Panc1 (cell line): ENCODE results near the gene SRPK1. TPM values are rescaled to one million over a fixed set of nuclear protein-coding genes. Genes with fewer than 3 reads are reported as not detected.

Experiments
- ATAC-seq: fragments of 200-7000 bp; cut with Tn5 transposase; 2 replicates; pipeline ENCODE4 v1.9.1; 2020; ENCODE audit warnings: mild to moderate bottlenecking, moderate library complexity
- BruUV-seq: library from RNA; stranded (reverse); fragments of 400-500 nt; replicated peaks from 2 replicates; lab custom pipeline; 2021; lab: Mats Ljungman, UMichigan
- CTCF ChIA-PET: fragments of 300-600 bp; sonication (Branson Sonifier 250); formaldehyde crosslinking; loops from one replicate; lab custom pipeline; 2022; ENCODE audit warnings: antibody characterized with exemption; lab: Charles Lee
- POLR2A ChIA-PET: fragments of 300-600 bp; sonication (Branson Sonifier 250); formaldehyde crosslinking; loops from one replicate; lab custom pipeline; 2022; ENCODE audit warnings: antibody characterized with exemption; lab: Charles Lee
- DNase-seq: peaks from one replicate; pipeline ENCODE4 v3.0.0-alpha.2; 2010; ENCODE audit warnings: low read depth, low spot score
- H3K27ac ChIP-seq: 2 replicates; pipeline ENCODE4 v1.5.1; 2011; ENCODE audit warnings: mild to moderate bottlenecking, low read length, inconsistent platforms
- H3K27me3 ChIP-seq: fragments of 200-500 bp; sonication (Bioruptor generic); 2 replicates; pipeline ENCODE4 v1.6.0; 2014; ENCODE audit warnings: low read length, inconsistent platforms; ENCODE audit not compliant: control insufficient read depth, insufficient read depth
- H3K36me3 ChIP-seq: fragments of 200-500 bp; sonication (Bioruptor generic); 2 replicates; pipeline ENCODE4 v1.5.1; 2014; ENCODE audit warnings: inconsistent platforms, mild to moderate bottlenecking, low read length, moderate library complexity; ENCODE audit not compliant: control insufficient read depth, insufficient read depth
- H3K4me1 ChIP-seq: 2 replicates; pipeline ENCODE4 v1.5.1; 2011; ENCODE audit warnings: inconsistent platforms, mild to moderate bottlenecking, low read length, moderate library complexity; ENCODE audit not compliant: control insufficient read depth, insufficient read depth
- H3K4me3 ChIP-seq, 2 experiments: 2 replicates each; pipeline ENCODE4 v1.5.1; 2011 to 2012; ENCODE audit warnings: low read depth in 2 of 2, low read length in 2 of 2, mild to moderate bottlenecking in 2 of 2, inconsistent platforms in 1 of 2, moderate library complexity in 1 of 2
- H3K9me3 ChIP-seq: fragments of 200-500 bp; sonication (Bioruptor generic); 2 replicates; pipeline ENCODE4 v1.5.1; 2014; ENCODE audit warnings: low read depth, mild to moderate bottlenecking, inconsistent platforms, low read length, moderate library complexity; ENCODE audit not compliant: control insufficient read depth, insufficient read depth
- POLR2AphosphoS5 ChIP-seq: IDR thresholded peaks from 2 replicates; pipeline ENCODE4 v1.6.1; 2012; ENCODE audit warnings: mild to moderate bottlenecking, low read depth, low read length, moderate library complexity
- SIN3A ChIP-seq: IDR thresholded peaks from 2 replicates; pipeline ENCODE4 v1.6.1; 2012; ENCODE audit warnings: low read depth, mild to moderate bottlenecking, low read length, moderate library complexity, borderline replicate concordance; ENCODE audit not compliant: insufficient read depth
- TCF7L2 ChIP-seq: IDR thresholded peaks from 2 replicates; pipeline ENCODE4 v1.6.1; 2011; ENCODE audit warnings: mild to moderate bottlenecking, low read depth, low read length, inconsistent platforms
- in situ Hi-C: cut with HindIII; loops from 2 replicates; pipeline ENCODE4 v1.10.0; 2016; ENCODE audit warnings: low sequenced_read_pairs, low pct_unique_long_range_greater_than_20kb
- intact Hi-C: fragments of 100-400 bp; cut with micrococcal nuclease; formaldehyde crosslinking; loops from one replicate; pipeline ENCODE4 v1.10.0; 2022; ENCODE audit not compliant: unreplicated experiment
- total RNA-seq: library from RNA; stranded (reverse); gene quantifications from one replicate; pipeline ENCODE4 v1.2.1, GENCODE V29; 2021; ENCODE audit not compliant: unreplicated experiment
- TF ChIP-seq, protein P1 (sequence below), 2 experiments: IDR thresholded peaks; 2 replicates each; pipeline ENCODE4 v1.6.1; 2011 to 2012; ENCODE audit warnings: low read depth in 2 of 2, control low read depth in 1 of 2, low read length in 1 of 2, mild to moderate bottlenecking in 1 of 2, moderate library complexity in 1 of 2; ENCODE audit not compliant: insufficient read depth in 1 of 2
- TF ChIP-seq, protein P2 (sequence below): fragments of 450-650 bp; IDR thresholded peaks from 2 replicates; pipeline ENCODE4 v1.5.1; 2017; ENCODE audit warnings: mild to moderate bottlenecking

SRPK1 gene
- total RNA-seq, 1 experiment from 2014 or later: 68.3 TPM

DNA sequence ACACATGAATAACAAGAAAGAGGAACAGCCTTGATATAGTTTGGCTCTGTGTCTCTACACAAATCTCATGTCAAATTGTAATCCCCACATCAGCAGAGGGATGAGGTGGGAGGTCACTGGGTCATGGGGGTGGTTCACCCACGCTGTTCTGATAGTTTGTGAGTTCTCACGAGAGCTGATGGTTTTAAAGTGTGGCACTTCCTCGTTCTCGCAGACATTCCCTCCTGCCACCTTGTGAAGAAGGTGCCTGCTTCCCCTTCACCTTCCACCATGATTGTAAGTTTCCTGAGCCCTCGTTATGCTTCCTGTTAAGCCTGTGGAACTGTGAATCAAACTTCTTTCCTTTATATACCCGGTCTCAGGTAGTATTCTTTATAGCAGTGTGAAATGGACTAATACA is 13.1 kb downstream of the SRPK1 start:
- intact Hi-C loops (no loop called here), in situ Hi-C loops (no loop called here)
- no peak for DNase-seq
- peaks cover 4% of the 10 kb centered on the region; the same call in 1 of the 2 replicates for H3K9me3 ChIP-seq
- BruUV-seq: no TSS peak
- no peak for ATAC-seq
- H3K27ac ChIP-seq: no peak overlapping the region
- CTCF ChIA-PET: no interaction called here
- no peaks in the 10 kb centered on the region for H3K27me3 ChIP-seq
- peaks cover under 1% of the 10 kb centered on the region; the same call in 1 of the 2 replicates for H3K36me3 ChIP-seq
- POLR2A ChIA-PET: no interaction called here
- no peak overlapping the region for H3K4me3 ChIP-seq
- TF ChIP-seq, protein P1, sequence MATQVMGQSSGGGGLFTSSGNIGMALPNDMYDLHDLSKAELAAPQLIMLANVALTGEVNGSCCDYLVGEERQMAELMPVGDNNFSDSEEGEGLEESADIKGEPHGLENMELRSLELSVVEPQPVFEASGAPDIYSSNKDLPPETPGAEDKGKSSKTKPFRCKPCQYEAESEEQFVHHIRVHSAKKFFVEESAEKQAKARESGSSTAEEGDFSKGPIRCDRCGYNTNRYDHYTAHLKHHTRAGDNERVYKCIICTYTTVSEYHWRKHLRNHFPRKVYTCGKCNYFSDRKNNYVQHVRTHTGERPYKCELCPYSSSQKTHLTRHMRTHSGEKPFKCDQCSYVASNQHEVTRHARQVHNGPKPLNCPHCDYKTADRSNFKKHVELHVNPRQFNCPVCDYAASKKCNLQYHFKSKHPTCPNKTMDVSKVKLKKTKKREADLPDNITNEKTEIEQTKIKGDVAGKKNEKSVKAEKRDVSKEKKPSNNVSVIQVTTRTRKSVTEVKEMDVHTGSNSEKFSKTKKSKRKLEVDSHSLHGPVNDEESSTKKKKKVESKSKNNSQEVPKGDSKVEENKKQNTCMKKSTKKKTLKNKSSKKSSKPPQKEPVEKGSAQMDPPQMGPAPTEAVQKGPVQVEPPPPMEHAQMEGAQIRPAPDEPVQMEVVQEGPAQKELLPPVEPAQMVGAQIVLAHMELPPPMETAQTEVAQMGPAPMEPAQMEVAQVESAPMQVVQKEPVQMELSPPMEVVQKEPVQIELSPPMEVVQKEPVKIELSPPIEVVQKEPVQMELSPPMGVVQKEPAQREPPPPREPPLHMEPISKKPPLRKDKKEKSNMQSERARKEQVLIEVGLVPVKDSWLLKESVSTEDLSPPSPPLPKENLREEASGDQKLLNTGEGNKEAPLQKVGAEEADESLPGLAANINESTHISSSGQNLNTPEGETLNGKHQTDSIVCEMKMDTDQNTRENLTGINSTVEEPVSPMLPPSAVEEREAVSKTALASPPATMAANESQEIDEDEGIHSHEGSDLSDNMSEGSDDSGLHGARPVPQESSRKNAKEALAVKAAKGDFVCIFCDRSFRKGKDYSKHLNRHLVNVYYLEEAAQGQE (IDR thresholded peaks at IDR 0.05; ENCODE audit: insufficient read depth in 1 of 2, low read depth in 2 of 2, low read length in 1 of 2): no peak
- no peak for TF ChIP-seq POLR2AphosphoS5
- TF ChIP-seq, protein P2, sequence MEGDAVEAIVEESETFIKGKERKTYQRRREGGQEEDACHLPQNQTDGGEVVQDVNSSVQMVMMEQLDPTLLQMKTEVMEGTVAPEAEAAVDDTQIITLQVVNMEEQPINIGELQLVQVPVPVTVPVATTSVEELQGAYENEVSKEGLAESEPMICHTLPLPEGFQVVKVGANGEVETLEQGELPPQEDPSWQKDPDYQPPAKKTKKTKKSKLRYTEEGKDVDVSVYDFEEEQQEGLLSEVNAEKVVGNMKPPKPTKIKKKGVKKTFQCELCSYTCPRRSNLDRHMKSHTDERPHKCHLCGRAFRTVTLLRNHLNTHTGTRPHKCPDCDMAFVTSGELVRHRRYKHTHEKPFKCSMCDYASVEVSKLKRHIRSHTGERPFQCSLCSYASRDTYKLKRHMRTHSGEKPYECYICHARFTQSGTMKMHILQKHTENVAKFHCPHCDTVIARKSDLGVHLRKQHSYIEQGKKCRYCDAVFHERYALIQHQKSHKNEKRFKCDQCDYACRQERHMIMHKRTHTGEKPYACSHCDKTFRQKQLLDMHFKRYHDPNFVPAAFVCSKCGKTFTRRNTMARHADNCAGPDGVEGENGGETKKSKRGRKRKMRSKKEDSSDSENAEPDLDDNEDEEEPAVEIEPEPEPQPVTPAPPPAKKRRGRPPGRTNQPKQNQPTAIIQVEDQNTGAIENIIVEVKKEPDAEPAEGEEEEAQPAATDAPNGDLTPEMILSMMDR: no peak
- no peak for TF ChIP-seq SIN3A
- no peaks in the 10 kb centered on the region for H3K4me1 ChIP-seq

DNA sequence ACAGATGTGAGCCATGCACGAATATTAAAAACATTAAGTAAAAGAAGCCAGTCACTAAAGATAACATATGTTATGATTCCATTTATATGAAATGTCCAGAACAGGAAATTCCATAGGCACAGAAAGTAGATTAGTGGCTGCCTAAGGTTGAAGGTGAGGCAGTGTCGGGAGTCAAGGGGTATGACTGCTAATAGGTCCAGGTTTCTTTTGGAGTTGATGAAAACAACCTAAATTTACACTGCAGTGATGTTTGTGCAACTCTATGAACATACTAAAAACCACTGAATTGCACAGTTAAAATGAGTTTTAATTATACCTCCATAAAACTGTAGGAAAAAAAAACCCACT is 14.4 kb downstream of the SRPK1 start:
- CTCF ChIA-PET: no interaction called here
- in situ Hi-C loops (no loop called here), intact Hi-C loops (no loop called here)
- BruUV-seq: no TSS peak
- no peak for TF ChIP-seq SIN3A
- TF ChIP-seq POLR2AphosphoS5: no peak
- no peak for TF ChIP-seq TCF7L2
- TF ChIP-seq, protein P1 (IDR thresholded peaks at IDR 0.05; ENCODE audit: insufficient read depth in 1 of 2, low read depth in 2 of 2, low read length in 1 of 2): no peak
- Histone ChIP-seq H3K4me3 (no peak overlapping the region), H3K9me3 (peaks cover 4% of the 10 kb centered on the region; the same call in 1 of the 2 replicates), H3K27me3 (no peaks in the 10 kb centered on the region), H3K27ac (no peak overlapping the region), H3K4me1 (no peaks in the 10 kb centered on the region), H3K36me3 (peaks cover 2% of the 10 kb centered on the region; the same call in 1 of the 2 replicates)
- ATAC-seq (no peak), DNase-seq (no peak)
- POLR2A ChIA-PET: interaction anchor here (0.6 kb wide), 1 partner anchor 457 kb away, joined by 5 read pairs; no protein-coding TSS in a partner anchor
